HG03571 (cell line): ENCODE measurements around the gene SIM2.

Experiments
- ATAC-seq: cut with Tn5 transposase; IDR thresholded peaks from one replicate; pipeline ENCODE4 v1.9.1; 2021; ENCODE audit not compliant: unreplicated experiment

The SIM2 gene

DNA sequence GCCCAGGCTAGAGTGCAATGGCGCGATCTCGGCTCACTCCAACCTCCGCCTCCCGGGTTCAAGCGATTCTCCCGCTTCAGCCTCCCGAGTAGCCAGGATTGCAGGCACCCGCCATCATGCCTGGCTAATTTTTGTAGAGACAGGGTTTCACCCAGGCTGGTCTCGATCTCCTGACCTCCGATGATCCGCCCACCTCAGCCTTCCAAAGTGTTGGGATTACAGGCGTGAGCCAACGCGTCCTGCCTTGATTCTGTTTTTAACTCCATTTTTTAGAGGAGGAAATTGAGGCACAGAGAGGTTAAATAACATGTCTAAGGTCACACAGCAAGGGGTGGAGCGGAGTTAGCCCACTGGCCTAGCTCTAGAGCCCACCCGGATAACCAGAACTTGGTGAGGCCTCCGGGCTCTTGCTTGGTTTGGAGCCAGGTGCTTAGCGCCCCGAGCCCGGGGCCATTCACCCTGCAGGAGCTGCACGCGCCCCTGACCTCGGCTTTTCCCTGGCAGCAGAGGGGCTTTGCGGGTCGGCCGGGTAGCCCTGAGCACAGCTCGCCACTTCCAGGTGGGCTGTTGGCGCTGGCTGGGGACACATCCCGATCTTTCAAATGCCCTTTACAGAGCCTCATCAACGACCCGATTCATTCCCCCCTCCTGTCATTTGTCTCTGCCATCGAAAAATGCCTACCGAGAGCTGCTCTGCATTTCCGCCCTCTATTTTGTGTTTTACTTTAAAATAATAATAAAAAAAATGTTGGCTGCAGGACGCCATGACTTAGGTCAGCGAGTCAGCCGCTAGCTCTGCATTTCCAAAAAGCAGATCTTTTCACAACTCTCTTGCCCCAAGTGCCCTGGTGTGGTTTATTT, 11.2 kb downstream of the SIM2 start:
- no peak for ATAC-seq

- no peak for ATAC-seq
Observed at GRCh38 chr21:36710729-36711048, 11.8 kb downstream of the SIM2 start.

- no peak for ATAC-seq
Observed at GRCh38 chr21:36713746-36714145, 14.8 kb downstream of the SIM2 start.

DNA sequence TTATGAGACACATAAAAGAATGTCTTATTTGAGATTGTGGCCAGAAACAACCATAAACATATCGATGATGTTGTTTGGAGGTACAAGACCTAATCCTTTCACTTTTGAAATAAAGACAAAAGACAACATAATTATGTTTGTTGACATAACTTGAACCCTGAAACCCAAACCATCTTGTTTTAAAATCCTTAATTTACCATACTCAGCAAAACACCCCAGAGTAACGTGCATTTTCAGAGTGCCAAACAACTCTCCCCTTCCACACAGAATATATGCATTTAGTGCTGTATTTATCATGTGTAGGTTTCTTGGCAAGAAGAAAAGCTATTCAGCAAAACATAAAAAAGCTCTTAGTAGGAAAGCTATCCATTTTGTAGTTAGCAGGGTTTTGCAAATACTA, 17.5 kb downstream of the SIM2 start:
- ATAC-seq: no peak

DNA sequence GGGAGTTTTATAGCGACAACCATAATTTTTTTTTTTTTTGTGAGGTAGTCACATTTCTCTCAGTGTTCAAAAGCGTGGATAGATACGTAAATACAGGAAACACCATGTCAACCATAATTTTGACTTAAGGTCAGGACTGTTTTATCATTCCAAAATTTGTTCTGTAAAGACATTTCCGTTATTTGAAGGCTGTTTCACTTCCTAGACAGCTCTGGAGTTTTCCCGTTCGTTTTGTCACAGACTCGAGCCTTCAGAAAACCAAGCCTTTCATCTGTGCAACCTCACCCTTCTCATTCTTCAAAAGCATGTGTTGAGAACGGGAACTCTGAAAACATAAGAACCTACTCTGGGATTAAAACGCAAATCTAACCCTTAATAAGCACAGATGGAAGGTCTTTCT, 17.9 kb downstream of the SIM2 start:
- ATAC-seq: no peak

DNA sequence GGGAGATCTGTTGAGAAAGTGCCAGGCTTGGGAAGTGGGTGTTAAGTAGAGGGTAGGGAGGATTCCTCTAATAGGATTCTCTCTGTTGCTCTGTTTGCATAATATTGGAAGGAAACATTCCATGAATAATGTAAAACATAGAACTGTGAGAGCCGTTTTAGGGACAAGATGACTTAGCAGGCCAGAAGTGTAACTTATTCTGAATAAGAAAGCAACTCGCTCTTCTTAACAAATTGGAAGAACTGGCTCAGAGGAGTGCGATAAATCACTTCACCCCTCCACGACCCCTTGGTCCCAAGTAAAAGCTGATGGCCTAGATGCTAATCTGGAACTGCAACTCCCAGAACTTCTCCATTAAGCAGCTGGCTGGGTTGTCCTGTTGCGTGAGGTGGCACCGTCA, 19.1 kb downstream of the SIM2 start:
- no peak for ATAC-seq

- no peak for ATAC-seq
Observed at GRCh38 chr21:36718951-36719501, 20.1 kb downstream of the SIM2 start.

DNA sequence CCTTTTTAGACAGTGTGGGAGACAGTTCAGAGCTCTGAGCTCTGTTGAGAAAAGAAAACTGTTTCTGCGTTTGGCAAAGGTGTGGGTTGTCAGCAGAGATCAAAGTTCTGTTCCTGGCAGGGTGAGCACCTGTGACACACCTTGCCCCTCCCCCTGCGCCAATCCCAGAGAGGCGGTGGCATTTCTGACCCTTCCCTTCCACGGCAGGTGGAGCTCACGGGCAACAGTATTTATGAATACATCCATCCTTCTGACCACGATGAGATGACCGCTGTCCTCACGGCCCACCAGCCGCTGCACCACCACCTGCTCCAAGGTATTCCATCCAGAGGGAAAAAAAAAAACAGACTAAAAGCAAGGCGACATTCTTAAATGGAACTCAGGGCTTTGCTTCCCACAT, 20.7 kb downstream of the SIM2 start:
- no peak for ATAC-seq

DNA sequence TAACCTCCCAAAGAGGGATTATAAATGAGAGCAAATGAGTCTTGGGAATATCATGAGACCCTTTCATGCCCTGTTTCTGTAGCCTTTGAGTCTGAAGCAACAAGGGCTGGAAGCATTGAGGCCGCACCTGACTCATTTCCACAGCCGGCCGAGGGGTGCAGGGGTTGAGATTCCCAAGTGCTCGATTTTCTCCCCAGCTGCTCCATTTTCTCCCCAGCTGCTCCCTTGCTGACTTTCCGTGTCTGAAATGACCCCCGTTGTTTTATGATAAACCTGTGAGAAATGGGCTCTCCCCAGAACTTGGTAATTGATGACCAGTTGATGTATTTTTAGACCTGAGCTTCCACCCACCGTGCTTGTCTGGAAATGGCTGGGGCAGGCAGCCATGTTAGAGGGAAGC, 22.9 kb downstream of the SIM2 start:
- ATAC-seq: no peak

DNA sequence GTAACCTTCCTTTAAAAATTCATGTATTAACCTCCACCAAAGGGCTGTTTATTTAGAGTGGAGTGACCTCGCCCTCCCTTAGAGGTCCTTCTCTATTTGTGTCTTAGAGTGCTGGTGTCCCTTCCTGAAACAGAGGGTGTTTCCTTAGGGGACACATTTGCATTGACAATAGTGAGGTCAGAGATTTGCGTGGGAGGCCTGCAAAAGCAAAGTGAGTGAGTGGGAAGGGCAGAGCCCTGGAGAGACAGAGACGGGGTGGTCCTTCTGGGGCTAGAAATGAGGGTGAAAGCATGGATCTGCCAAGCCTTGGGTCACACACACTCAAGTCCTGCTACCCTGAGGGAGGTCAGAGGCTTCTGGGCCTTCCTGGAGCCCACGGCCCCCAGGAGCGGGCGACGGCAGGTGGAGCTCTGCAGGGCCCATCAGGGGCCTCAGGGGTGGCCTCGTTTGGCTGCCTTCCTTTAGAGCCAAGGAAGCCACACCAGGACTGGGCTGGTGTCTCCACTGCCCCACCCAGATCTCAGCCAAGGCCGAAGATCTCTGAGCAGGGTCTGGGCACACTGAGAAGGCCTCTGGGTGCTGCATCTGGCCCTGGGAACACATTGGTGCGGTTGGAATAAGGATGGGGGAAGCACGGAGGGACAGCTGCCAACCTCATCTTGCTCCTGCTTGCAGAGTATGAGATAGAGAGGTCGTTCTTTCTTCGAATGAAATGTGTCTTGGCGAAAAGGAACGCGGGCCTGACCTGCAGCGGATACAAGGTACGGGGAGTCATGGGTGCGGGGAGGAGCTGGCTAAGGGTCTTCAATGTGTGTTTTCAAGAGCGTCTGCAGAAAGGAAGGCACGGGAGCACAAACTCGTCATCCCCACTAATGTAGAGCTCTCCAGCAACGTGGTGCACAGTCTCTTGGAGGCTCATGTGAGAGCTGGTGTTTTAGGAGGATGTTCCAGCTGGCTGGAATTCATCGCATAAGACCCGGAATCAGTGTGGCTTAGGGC, 23.8 kb downstream of the SIM2 start:
- ATAC-seq: no peak

- no peak for ATAC-seq
Observed at GRCh38 chr21:36723371-36723881, 24.5 kb downstream of the SIM2 start.

GRCh38 chr21:36724660-36725059, 25.7 kb downstream of the SIM2 start:
- no peak for ATAC-seq

GRCh38 chr21:36725793-36726386, 27.0 kb downstream of the SIM2 start:
- ATAC-seq: no peak

- ATAC-seq: no peak
Observed at GRCh38 chr21:36727866-36728265, 29.0 kb downstream of the SIM2 start.

DNA sequence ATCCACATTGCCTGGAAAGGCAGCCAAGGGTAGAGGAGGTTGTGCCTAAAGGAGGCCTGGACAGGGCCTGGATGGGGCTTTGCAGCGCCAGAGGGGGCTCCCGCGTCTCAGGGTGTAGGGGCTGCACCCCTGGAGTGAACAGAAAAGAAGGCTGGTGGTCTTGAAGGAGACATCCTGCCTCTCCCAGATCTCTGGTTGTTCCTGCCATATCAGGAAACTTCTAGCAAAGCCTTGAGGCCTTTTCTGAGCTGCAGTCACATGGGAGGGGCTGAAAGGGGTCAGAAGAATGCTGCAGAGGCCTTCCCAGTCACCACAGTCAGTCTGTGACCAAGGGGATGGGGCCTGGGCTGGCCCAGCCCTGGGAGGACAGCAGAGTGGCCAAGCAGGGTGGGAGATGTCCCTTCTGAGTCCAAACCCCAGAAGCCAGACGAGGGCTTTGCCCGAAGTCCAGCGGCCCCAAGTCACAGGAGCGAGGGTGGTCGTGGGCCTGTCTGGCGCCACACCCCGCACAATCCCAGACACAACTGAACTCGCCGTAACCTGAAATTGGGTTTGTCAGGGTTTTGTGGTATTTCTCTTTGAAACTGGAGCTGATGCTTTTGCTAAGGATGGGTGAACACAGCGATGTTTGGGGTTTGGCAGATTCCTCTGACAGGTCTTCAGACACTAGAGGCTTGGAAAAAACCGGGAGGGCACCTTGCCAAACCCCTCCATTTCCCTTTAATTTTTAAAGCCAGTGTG, 29.6 kb downstream of the SIM2 start:
- no peak for ATAC-seq

DNA sequence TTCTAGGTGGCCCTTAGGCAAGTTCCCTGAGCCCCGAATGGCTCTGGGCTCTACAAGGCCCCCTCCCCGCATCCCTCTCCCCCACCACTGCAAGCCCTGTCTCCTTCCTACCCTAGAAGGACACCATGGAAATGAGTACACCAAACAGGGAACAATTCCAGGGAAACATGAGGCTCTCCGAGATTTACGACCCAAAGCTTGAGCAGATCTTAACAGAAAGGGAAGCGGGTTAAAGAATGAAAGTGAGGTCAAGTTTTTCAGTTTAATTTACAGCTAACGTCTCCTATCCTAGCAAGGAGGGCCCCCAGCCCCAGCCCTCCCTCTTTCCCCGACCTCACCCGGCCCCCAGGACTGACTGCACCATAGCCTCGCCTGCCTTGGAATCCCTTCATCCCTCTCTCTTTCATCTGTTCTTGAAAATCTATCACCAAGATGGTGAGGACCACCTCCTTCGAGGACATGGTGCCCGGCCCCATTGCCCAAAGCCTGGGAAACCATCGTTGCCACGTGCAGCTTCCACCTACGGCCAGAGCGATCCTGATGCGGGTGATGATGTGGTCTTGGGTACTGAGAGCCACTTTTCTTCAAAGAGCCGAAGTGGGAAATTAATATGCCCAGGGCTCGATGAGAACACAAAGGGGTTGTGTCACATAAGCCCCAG, 30.5 kb downstream of the SIM2 start:
- no peak for ATAC-seq

- no peak for ATAC-seq
Observed at GRCh38 chr21:36730291-36731281, 31.7 kb downstream of the SIM2 start.

- ATAC-seq: no peak
Observed at GRCh38 chr21:36732217-36732616, 33.3 kb downstream of the SIM2 start.

- ATAC-seq: no peak
Observed at GRCh38 chr21:36732761-36733160, 33.8 kb downstream of the SIM2 start.
